GM12878 (cell line): ENCODE results near the gene OVOL3. TPM values are rescaled to one million over a fixed set of nuclear protein-coding genes. Genes with fewer than 3 reads are reported as not detected.

Experiments
- ATAC-seq: fragments of 200-7000 bp; cut with Tn5 transposase; 3 replicates; pipeline ENCODE4 v1.9.1; 2020; ENCODE audit warnings: mild to moderate bottlenecking, moderate library complexity
- BruUV-seq: library from RNA; stranded (reverse); fragments of 400-500 nt; replicated peaks from 2 replicates; lab custom pipeline; 2021; lab: Mats Ljungman, UMichigan
- CTCF ChIA-PET: fragments of 300-600 bp; sonication (Branson Sonifier 250); formaldehyde crosslinking; extraction: SDS; loops from one replicate; lab custom pipeline; 2021; ENCODE audit warnings: inconsistent platforms; lab: Yijun Ruan, JAX
- POLR2A ChIA-PET: fragments of 350-600 bp; formaldehyde crosslinking; extraction: SDS; loops from one replicate; lab custom pipeline; 2021; ENCODE audit warnings: inconsistent platforms; lab: Charles Lee
- RAD21 ChIA-PET: fragments of 300-600 bp; sonication (Branson Sonifier 250); formaldehyde crosslinking; loops from one replicate; lab custom pipeline; 2023; ENCODE audit warnings: antibody characterized with exemption; ENCODE audit not compliant: unreplicated experiment; lab: Charles Lee
- SMC1A ChIA-PET: fragments of 300-600 bp; sonication (Branson Sonifier 250); formaldehyde crosslinking; loops from one replicate; lab custom pipeline; 2023; ENCODE audit not compliant: unreplicated experiment, uncharacterized antibody; lab: Charles Lee
- DNase-seq: peaks from one replicate; pipeline ENCODE4 v3.0.0-alpha.2; 2011; ENCODE audit warnings: low read depth, low spot score
- FAIRE-seq: peaks from 3 replicates; lab custom pipeline; 2011; peaks lifted over from hg19 to GRCh38; lab: Jason Lieb, UNC
- H2AFZ ChIP-seq: 2 replicates; pipeline ENCODE4 v1.6.0; 2011; ENCODE audit warnings: low read depth, low read length, control low read depth; ENCODE audit not compliant: control insufficient read depth
- H3K27ac ChIP-seq: 2 replicates; pipeline ENCODE4 v1.5.1; 2011; ENCODE audit warnings: control low read depth; ENCODE audit not compliant: control insufficient read depth, insufficient read depth
- H3K27me3 ChIP-seq, 2 experiments: replicated peaks in 1 of 2; 2 replicates each; pipeline versions ENCODE4 v1.6.0 to v1.6.1; 2011; ENCODE audit warnings: low read length in 1 of 2; ENCODE audit not compliant: control insufficient read depth in 2 of 2, insufficient read depth in 2 of 2
- H3K36me3 ChIP-seq, 2 experiments: 2 replicates each; pipeline ENCODE4 v1.5.1; 2011; ENCODE audit warnings: low read length in 1 of 2; ENCODE audit not compliant: control insufficient read depth in 2 of 2, insufficient read depth in 2 of 2
- H3K4me1 ChIP-seq: 2 replicates; pipeline ENCODE4 v1.6.1; 2011; ENCODE audit warnings: mild to moderate bottlenecking, low read length, moderate library complexity, mixed read lengths; ENCODE audit not compliant: control insufficient read depth, insufficient read depth
- H3K4me2 ChIP-seq: 2 replicates; pipeline ENCODE4 v1.6.0; 2011; ENCODE audit warnings: control low read depth; ENCODE audit not compliant: control insufficient read depth, insufficient read depth
- H3K4me3 ChIP-seq: fragments of 200-600 bp; sonication (generic); 2 replicates; pipeline ENCODE4 v1.5.1; 2016
- H3K79me2 ChIP-seq: 2 replicates; pipeline ENCODE4 v1.6.0; 2011; ENCODE audit warnings: low read length; ENCODE audit not compliant: control insufficient read depth, insufficient read depth
- H3K9ac ChIP-seq: 2 replicates; pipeline ENCODE4 v1.8.0; 2011; ENCODE audit warnings: low read length, control low read depth, mixed read lengths; ENCODE audit not compliant: control insufficient read depth, insufficient read depth
- H3K9me3 ChIP-seq: replicated peaks from 3 replicates; pipeline ENCODE4 v1.5.1; 2011; ENCODE audit warnings: mild to moderate bottlenecking, low read length; ENCODE audit not compliant: control insufficient read depth, insufficient read depth
- H4K20me1 ChIP-seq: 2 replicates; pipeline ENCODE4 v1.6.0; 2011; ENCODE audit not compliant: control insufficient read depth, insufficient read depth
- CBFB ChIP-seq: IDR thresholded peaks from 2 replicates; pipeline ENCODE4 v1.6.1; 2016; ENCODE audit warnings: antibody characterized with exemption, low read depth
- E4F1 ChIP-seq: fragments of 450-650 bp; IDR thresholded peaks from 2 replicates; pipeline ENCODE4 v1.6.1; 2018; ENCODE audit warnings: borderline replicate concordance, mild to moderate bottlenecking; ENCODE audit not compliant: partially characterized antibody
- IKZF1 ChIP-seq: fragments of 450-650 bp; conservative IDR thresholded peaks from 2 replicates; pipeline ENCODE4 v1.6.1; 2017; ENCODE audit warnings: antibody characterized with exemption, mild to moderate bottlenecking
- JUNB ChIP-seq: IDR thresholded peaks from 2 replicates; pipeline ENCODE4 v1.6.1; 2016; ENCODE audit warnings: antibody characterized with exemption, mild to moderate bottlenecking
- MEF2A ChIP-seq: IDR thresholded peaks from 2 replicates; pipeline ENCODE4 v1.6.1; 2011; ENCODE audit warnings: low read depth, mild to moderate bottlenecking, low read length, moderate library complexity; ENCODE audit not compliant: insufficient read depth
- POLR2AphosphoS2 ChIP-seq: IDR thresholded peaks from 2 replicates; pipeline ENCODE4 v1.6.1; 2011; ENCODE audit warnings: low read depth, mild to moderate bottlenecking, low read length, improper control_type of control experiment, moderate library complexity
- PRDM15 ChIP-seq: fragments of 450-650 bp; formaldehyde crosslinking; IDR thresholded peaks from 2 replicates; pipeline ENCODE4 v1.4.0; 2020; ENCODE audit warnings: mild to moderate bottlenecking, moderate library complexity
- RAD51 ChIP-seq: fragments of 450-650 bp; IDR thresholded peaks from 2 replicates; pipeline ENCODE4 v1.6.1; 2016; ENCODE audit warnings: moderate library complexity, mild to moderate bottlenecking, inconsistent platforms
- RCOR1 ChIP-seq: conservative IDR thresholded peaks from 2 replicates; pipeline ENCODE4 v1.6.1; 2012; ENCODE audit warnings: low read depth, low read length, improper control_type of control experiment
- SUZ12 ChIP-seq: fragments of 200-600 bp; sonication (generic); IDR thresholded peaks from one replicate; pipeline ENCODE4 v1.6.1; 2018; ENCODE audit warnings: antibody characterized with exemption, mild to moderate bottlenecking; ENCODE audit not compliant: unreplicated experiment
- TARDBP ChIP-seq: IDR thresholded peaks from 2 replicates; pipeline ENCODE4 v1.6.1; 2016; ENCODE audit warnings: borderline replicate concordance
- WRNIP1 ChIP-seq: IDR thresholded peaks from 2 replicates; pipeline ENCODE4 v1.6.1; 2011; ENCODE audit warnings: low read depth, low read length, improper control_type of control experiment, borderline replicate concordance
- ZSCAN29 ChIP-seq: fragments of 450-650 bp; IDR thresholded peaks from 2 replicates; pipeline ENCODE4 v1.6.1; 2017; ENCODE audit warnings: mild to moderate bottlenecking, moderate library complexity
- WGBS: methylation state at CpG from one replicate; pipeline ENCODE4 v1.1.6; 2016; ENCODE audit warnings: low lambda C conversion rate; ENCODE audit not compliant: insufficient replicate concordance, insufficient coverage; ENCODE audit errors: missing lambda C conversion rate; 5-methylcytosine and 5-hydroxymethylcytosine counted together
- in situ Hi-C: fragments of 300-500 bp; cut with MboI; formaldehyde crosslinking; loops from 9 replicates; pipeline ENCODE4 v1.14.3; 2018; ENCODE audit warnings: mixed read lengths
- intact Hi-C: fragments of 100-400 bp; cut with micrococcal nuclease; formaldehyde crosslinking; loops from one replicate; pipeline ENCODE4 v1.14.2; 2022; ENCODE audit not compliant: unreplicated experiment
- polyA plus RNA-seq, 11 experiments: library from polyadenylated mRNA; depleted of rRNA in 4 of 11; unstranded in 6 of 11; stranded (reverse) in 5 of 11; fragments of >200 nt; fragmentation: Nextera tagmentation in 4 of 11; fragmentation: Illumina TruSeq in 1 of 11; extraction: Ambion mirVana in 4 of 11; extraction: Trizol in 1 of 11; gene quantifications; 1 replicate in 1 of 11; 2 replicates in 10 of 11; pipeline versions ENCODE4 v1.2.1 to v1.2.3, GENCODE V29; 2011 to 2016; ENCODE audit warnings: inconsistent platforms in 2 of 11, missing spikeins in 2 of 11, low read depth in 1 of 11
- total RNA-seq, 4 experiments: library from RNA; depleted of rRNA in 3 of 4; stranded (reverse); fragments of >200 nt in 3 of 4; fragmentation: Illumina TruSeq in 1 of 4; extraction: Trizol in 1 of 4; gene quantifications; 2 replicates each; pipeline versions ENCODE4 v1.2.1 to v1.2.3, GENCODE V29; 2013 to 2021
- TF ChIP-seq, protein P1 (sequence below): fragments of 450-650 bp; IDR thresholded peaks from 2 replicates; pipeline ENCODE4 v1.6.1; 2016; ENCODE audit warnings: mild to moderate bottlenecking, moderate library complexity, borderline replicate concordance

Gene OVOL3
- total and polyA plus RNA-seq, 10 of the 15 experiments (the other 5 are each of a cell fraction or from before 2014, with no cell fraction given): 0.43 TPM; not detected in 9

DNA sequence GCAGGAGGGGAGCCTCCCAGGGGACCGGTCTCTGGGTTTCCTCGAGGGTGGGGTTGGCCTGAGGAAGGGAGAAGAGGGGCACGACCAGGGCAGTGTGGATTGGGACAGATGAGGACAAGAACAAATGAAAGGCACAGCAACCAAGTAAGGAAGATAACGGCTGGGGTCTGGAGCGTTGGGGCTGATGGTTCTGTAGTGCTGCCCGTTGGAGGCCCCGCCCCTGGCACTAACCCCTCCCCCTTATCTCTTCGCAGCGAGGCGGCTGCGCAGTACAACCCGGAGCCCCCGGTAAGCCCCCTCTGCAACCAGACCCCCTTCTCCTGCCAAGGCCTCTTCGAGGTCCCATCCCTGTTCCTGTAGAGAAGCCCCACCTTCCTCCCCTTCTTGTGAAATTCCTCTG lies 31.1 kb downstream of the OVOL3 start (continued):
- TF ChIP-seq, protein P1, sequence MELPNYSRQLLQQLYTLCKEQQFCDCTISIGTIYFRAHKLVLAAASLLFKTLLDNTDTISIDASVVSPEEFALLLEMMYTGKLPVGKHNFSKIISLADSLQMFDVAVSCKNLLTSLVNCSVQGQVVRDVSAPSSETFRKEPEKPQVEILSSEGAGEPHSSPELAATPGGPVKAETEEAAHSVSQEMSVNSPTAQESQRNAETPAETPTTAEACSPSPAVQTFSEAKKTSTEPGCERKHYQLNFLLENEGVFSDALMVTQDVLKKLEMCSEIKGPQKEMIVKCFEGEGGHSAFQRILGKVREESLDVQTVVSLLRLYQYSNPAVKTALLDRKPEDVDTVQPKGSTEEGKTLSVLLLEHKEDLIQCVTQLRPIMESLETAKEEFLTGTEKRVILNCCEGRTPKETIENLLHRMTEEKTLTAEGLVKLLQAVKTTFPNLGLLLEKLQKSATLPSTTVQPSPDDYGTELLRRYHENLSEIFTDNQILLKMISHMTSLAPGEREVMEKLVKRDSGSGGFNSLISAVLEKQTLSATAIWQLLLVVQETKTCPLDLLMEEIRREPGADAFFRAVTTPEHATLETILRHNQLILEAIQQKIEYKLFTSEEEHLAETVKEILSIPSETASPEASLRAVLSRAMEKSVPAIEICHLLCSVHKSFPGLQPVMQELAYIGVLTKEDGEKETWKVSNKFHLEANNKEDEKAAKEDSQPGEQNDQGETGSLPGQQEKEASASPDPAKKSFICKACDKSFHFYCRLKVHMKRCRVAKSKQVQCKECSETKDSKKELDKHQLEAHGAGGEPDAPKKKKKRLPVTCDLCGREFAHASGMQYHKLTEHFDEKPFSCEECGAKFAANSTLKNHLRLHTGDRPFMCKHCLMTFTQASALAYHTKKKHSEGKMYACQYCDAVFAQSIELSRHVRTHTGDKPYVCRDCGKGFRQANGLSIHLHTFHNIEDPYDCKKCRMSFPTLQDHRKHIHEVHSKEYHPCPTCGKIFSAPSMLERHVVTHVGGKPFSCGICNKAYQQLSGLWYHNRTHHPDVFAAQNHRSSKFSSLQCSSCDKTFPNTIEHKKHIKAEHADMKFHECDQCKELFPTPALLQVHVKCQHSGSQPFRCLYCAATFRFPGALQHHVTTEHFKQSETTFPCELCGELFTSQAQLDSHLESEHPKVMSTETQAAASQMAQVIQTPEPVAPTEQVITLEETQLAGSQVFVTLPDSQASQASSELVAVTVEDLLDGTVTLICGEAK: no peak
- no peak for TF ChIP-seq RAD51

DNA sequence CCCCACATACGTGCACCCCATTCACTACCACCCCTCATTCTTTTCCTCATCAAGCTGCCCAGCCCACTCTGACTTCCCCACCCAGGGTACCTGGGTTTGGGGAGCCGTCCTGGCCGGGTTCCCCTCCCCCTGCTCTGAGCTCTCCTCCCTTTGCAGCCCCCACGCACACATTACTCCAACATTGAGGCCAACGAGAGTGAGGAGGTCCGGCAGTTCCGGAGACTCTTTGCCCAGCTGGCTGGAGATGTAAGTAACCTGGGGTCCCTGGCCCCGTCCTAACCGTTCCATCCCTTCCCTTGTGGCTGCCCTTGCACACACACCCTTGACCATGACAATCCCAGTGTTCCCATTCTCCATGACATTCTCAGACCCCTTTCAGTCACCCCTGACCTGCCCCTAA lies 31.6 kb downstream of the OVOL3 start:
- FAIRE-seq (no peak), DNase-seq (no peak), ATAC-seq (no peak)
- no TSS peak for BruUV-seq
- Histone ChIP-seq H3K9ac (no peak overlapping the region), H3K36me3 (peaks cover 11 to 17% of the 10 kb centered on the region in 2 experiments; a peak in 3 of 4 replicates), H3K27ac (no peak overlapping the region), H3K4me2 (no peak overlapping the region), H3K4me1 (peaks cover 6% of the 10 kb centered on the region; the same call in 1 of the 2 replicates), H4K20me1 (peaks cover 6% of the 10 kb centered on the region), H3K9me3 (no peaks in the 10 kb centered on the region), H3K79me2 (peaks cover 16% of the 10 kb centered on the region), H3K4me3 (no peak overlapping the region), H2AFZ (no peak overlapping the region), H3K27me3 (no peaks in the 10 kb centered on the region)
- ChIA-PET POLR2A (no interaction called here), SMC1A (no interaction called here), RAD21 (no interaction called here), CTCF (no interaction called here)
- in situ Hi-C loops (no loop called here), intact Hi-C loops (no loop called here)
- TF ChIP-seq WRNIP1 (no peak), IKZF1 (no peak), RCOR1 (no peak), MEF2A (no peak), POLR2AphosphoS2 (no peak), TARDBP (no peak), PRDM15 (no peak), E4F1 (no peak), ZSCAN29 (no peak), SUZ12 (no peak), JUNB (no peak), CBFB (no peak)
- 96% methylated on average over 9 of the region's 9 CpGs for WGBS
